K562 (cell line): Measurements from ENCODE around the gene PLEKHM2. TPM values are rescaled to one million over a fixed set of nuclear protein-coding genes. Genes with fewer than 3 reads are reported as not detected.

ENCODE experiments used
- ATAC-seq: fragments of 200-7000 bp; cut with Tn5 transposase; 3 replicates; pipeline ENCODE4 v1.9.1; 2020; ENCODE audit warnings: moderate library complexity
- BruUV-seq: library from RNA; stranded (reverse); fragments of 400-500 nt; replicated peaks from 2 replicates; lab custom pipeline; 2021; lab: Mats Ljungman, UMichigan
- CTCF ChIA-PET: fragments of 300-600 bp; formaldehyde crosslinking; extraction: SDS; loops from one replicate; lab custom pipeline; 2021; ENCODE audit warnings: low intra/inter-chr PET ratio; lab: Yijun Ruan, JAX
- POLR2A ChIA-PET: fragments of 300-600, 350-650 bp; sonication (Branson Sonifier 250); formaldehyde crosslinking; extraction: SDS; loops from one replicate; lab custom pipeline; 2021; ENCODE audit warnings: antibody characterized with exemption, inconsistent platforms; lab: Yijun Ruan, JAX
- DNase-seq, 4 experiments: peaks; one replicate each; pipeline versions ENCODE4 v3.0.0 to v3.0.0-alpha.2; 2011 to 2018; ENCODE audit warnings: low spot score in 3 of 4, mixed read lengths in 3 of 4; ENCODE audit errors: extremely low read depth in 1 of 4
- FAIRE-seq: peaks from 2 replicates; lab custom pipeline; 2011; peaks lifted over from hg19 to GRCh38; lab: Jason Lieb, UNC
- H2AFZ ChIP-seq: 2 replicates; pipeline ENCODE4 v1.6.0; 2011; ENCODE audit warnings: low read depth, low read length, control low read depth, inconsistent platforms
- H3K27ac ChIP-seq: fragments of 200-600 bp; 3 replicates; pipeline ENCODE4 v1.8.0; 2011; ENCODE audit warnings: low read depth, mild to moderate bottlenecking, control low read depth, inconsistent platforms, low read length, moderate library complexity, mixed read lengths; ENCODE audit errors: extremely low read depth
- H3K27me3 ChIP-seq, 2 experiments: fragments of 300-600 bp in 1 of 2; 2 replicates in 1 of 2; 3 replicates in 1 of 2; pipeline versions ENCODE4 v1.6.0 to v1.8.0; 2011; ENCODE audit warnings: inconsistent platforms in 2 of 2, low read length in 2 of 2, mild to moderate bottlenecking in 1 of 2, mixed read lengths in 1 of 2, moderate library complexity in 1 of 2; ENCODE audit not compliant: control insufficient read depth in 2 of 2, insufficient read depth in 2 of 2
- H3K36me3 ChIP-seq: fragments of 300-600 bp; 3 replicates; pipeline ENCODE4 v1.8.0; 2011; ENCODE audit warnings: mild to moderate bottlenecking, low read length, inconsistent platforms; ENCODE audit not compliant: control insufficient read depth, insufficient read depth
- H3K4me1 ChIP-seq, 2 experiments: fragments of 200-600 bp in 1 of 2; replicated peaks in 1 of 2; 2 replicates in 1 of 2; 3 replicates in 1 of 2; pipeline versions ENCODE4 v1.5.1 to v1.8.0; 2011; ENCODE audit warnings: inconsistent platforms in 2 of 2, low read length in 2 of 2, mild to moderate bottlenecking in 1 of 2, mixed read lengths in 1 of 2, moderate library complexity in 1 of 2; ENCODE audit not compliant: control insufficient read depth in 2 of 2, insufficient read depth in 2 of 2
- H3K4me2 ChIP-seq: 2 replicates; pipeline ENCODE4 v1.6.1; 2011; ENCODE audit warnings: low read length, control low read depth, inconsistent platforms, mixed read lengths; ENCODE audit not compliant: insufficient read depth
- H3K4me3 ChIP-seq: fragments of 200-600 bp; sonication (generic), shearing (Covaris generic); 2 replicates; pipeline ENCODE4 v1.5.1; 2016; ENCODE audit warnings: control low read depth, inconsistent platforms
- H3K79me2 ChIP-seq: fragments of 200-600 bp; 3 replicates; pipeline ENCODE4 v1.8.0; 2011; ENCODE audit warnings: low read length, inconsistent platforms; ENCODE audit not compliant: control insufficient read depth, insufficient read depth
- H3K9ac ChIP-seq, 2 experiments: 2 replicates each; pipeline versions ENCODE4 v1.6.0 to v1.6.1; 2011; ENCODE audit warnings: low read depth in 2 of 2, low read length in 2 of 2, control low read depth in 1 of 2, inconsistent platforms in 1 of 2, mild to moderate bottlenecking in 1 of 2, mixed read lengths in 1 of 2; ENCODE audit not compliant: insufficient read depth in 1 of 2
- H3K9me1 ChIP-seq: one replicate; pipeline ENCODE4 v1.6.0; 2011; ENCODE audit warnings: inconsistent platforms, mild to moderate bottlenecking, low read length, moderate library complexity; ENCODE audit not compliant: control insufficient read depth, insufficient read depth
- H3K9me3 ChIP-seq: replicated peaks from 2 replicates; pipeline ENCODE4 v1.5.1; 2011; ENCODE audit warnings: low read depth, low read length, inconsistent platforms; ENCODE audit not compliant: control insufficient read depth, insufficient read depth
- H4K20me1 ChIP-seq: replicated peaks from 2 replicates; pipeline ENCODE4 v1.6.1; 2011; ENCODE audit warnings: low read length, inconsistent platforms, mixed read lengths; ENCODE audit not compliant: control insufficient read depth, insufficient read depth
- ATF4 ChIP-seq: fragments of 450-650 bp; formaldehyde crosslinking; IDR thresholded peaks from 2 replicates; pipeline ENCODE4 v1.4.0; 2022; ENCODE audit warnings: mild to moderate bottlenecking, moderate library complexity
- COPS2 ChIP-seq: fragments of 450-650 bp; conservative IDR thresholded peaks from 2 replicates; pipeline ENCODE4 v1.6.1; 2016; ENCODE audit warnings: mild to moderate bottlenecking, moderate library complexity
- DNMT1 ChIP-seq: fragments of 450-650 bp; IDR thresholded peaks from 2 replicates; pipeline ENCODE4 v1.6.1; 2016; ENCODE audit warnings: antibody characterized with exemption, mild to moderate bottlenecking
- FOXK1 ChIP-seq: sonication (generic); formaldehyde crosslinking; IDR thresholded peaks from 2 replicates; pipeline ENCODE4 v1.8.0; 2022; ENCODE audit warnings: missing genetic modification reagents, mild to moderate bottlenecking, borderline replicate concordance
- HNRNPL ChIP-seq: fragments of 200-400 bp; formaldehyde crosslinking; IDR thresholded peaks from 2 replicates; pipeline ENCODE4 v1.6.1; 2017; ENCODE audit warnings: low read depth, mild to moderate bottlenecking, low read length
- NFRKB ChIP-seq: fragments of 450-650 bp; IDR thresholded peaks from 2 replicates; pipeline ENCODE4 v1.6.1; 2016; ENCODE audit warnings: low read depth
- POLR2H ChIP-seq: IDR thresholded peaks from 2 replicates; pipeline ENCODE4 v1.6.1; 2016; ENCODE audit warnings: missing genetic modification characterization, low read depth, mild to moderate bottlenecking, control low read depth, missing compliant biosample characterization, moderate library complexity
- PPARD ChIP-seq: fragments of 250-450 bp; sonication (Bioruptor Pico); IDR thresholded peaks from 2 replicates; pipeline ENCODE4 v1.8.0; 2022; ENCODE audit warnings: inconsistent platforms, mild to moderate bottlenecking, moderate library complexity
- RBBP5 ChIP-seq: fragments of 200-600 bp; sonication (generic); IDR thresholded peaks from 2 replicates; pipeline ENCODE4 v1.6.1; 2012; ENCODE audit warnings: borderline replicate concordance, mild to moderate bottlenecking, low read length, control low read depth, inconsistent platforms; ENCODE audit not compliant: insufficient read depth, poor library complexity, severe bottlenecking
- RBM39 ChIP-seq: fragments of 200-400 bp; formaldehyde crosslinking; optimal IDR thresholded peaks from 2 replicates; pipeline ENCODE3; 2018; ENCODE audit warnings: low read depth, low read length
- SIN3B ChIP-seq: fragments of 450-650 bp; IDR thresholded peaks from 2 replicates; pipeline ENCODE4 v1.6.1; 2017; ENCODE audit warnings: low read depth, mild to moderate bottlenecking, moderate library complexity
- SMARCE1 ChIP-seq: fragments of 450-650 bp; IDR thresholded peaks from 2 replicates; pipeline ENCODE4 v1.7.1; 2016; ENCODE audit warnings: mild to moderate bottlenecking
- TAF7 ChIP-seq: fragments of 450-650 bp; IDR thresholded peaks from 2 replicates; pipeline ENCODE4 v1.6.1; 2016; ENCODE audit warnings: missing genetic modification characterization, missing compliant biosample characterization
- UBTF ChIP-seq, 2 experiments: IDR thresholded peaks; 2 replicates each; pipeline ENCODE4 v1.6.1; 2012; ENCODE audit warnings: improper control_type of control experiment in 2 of 2, low read depth in 2 of 2, low read length in 2 of 2, borderline replicate concordance in 1 of 2
- ZNF280B ChIP-seq: fragments of 250-450 bp; sonication (Bioruptor Pico); IDR thresholded peaks from 2 replicates; pipeline ENCODE4 v1.5.1; 2021; ENCODE audit warnings: mild to moderate bottlenecking
- ZNF586 ChIP-seq: fragments of 450-650 bp; formaldehyde crosslinking; conservative IDR thresholded peaks from 2 replicates; pipeline ENCODE4 v1.4.0; 2020; ENCODE audit warnings: mild to moderate bottlenecking, moderate library complexity
- ZNF76 ChIP-seq: fragments of 250-450 bp; sonication (Bioruptor Pico); IDR thresholded peaks from 2 replicates; pipeline ENCODE4 v1.4.0; 2020; ENCODE audit warnings: mild to moderate bottlenecking, moderate library complexity, borderline replicate concordance
- WGBS: fragments of 100-300 bp; shearing (Covaris generic); methylation state at CpG from one replicate; pipeline ENCODE4 v1.1.6; 2016; ENCODE audit warnings: low coverage, mixed read lengths; ENCODE audit not compliant: insufficient coverage; ENCODE audit errors: missing lambda C conversion rate; 5-methylcytosine and 5-hydroxymethylcytosine counted together
- in situ Hi-C: fragments of 300-500 bp; cut with MboI; formaldehyde crosslinking; loops from 4 replicates; pipeline ENCODE4 v1.15.0; 2018; ENCODE audit warnings: inconsistent platforms, mixed read lengths
- intact Hi-C: fragments of 100-400 bp; cut with micrococcal nuclease; formaldehyde crosslinking; loops from 2 replicates; pipeline ENCODE4 v1.14.2; 2022
- polyA plus RNA-seq, 8 experiments: library from polyadenylated mRNA; depleted of rRNA in 4 of 8; stranded (reverse) in 5 of 8; unstranded in 3 of 8; fragments of >200 nt; fragmentation: Nextera tagmentation in 2 of 8; fragmentation: Illumina TruSeq in 1 of 8; extraction: Ambion mirVana in 2 of 8; extraction: Trizol in 1 of 8; gene quantifications; 2 replicates each; pipeline versions ENCODE4 v1.2.1 to v1.2.3, GENCODE V29; 2011 to 2014; ENCODE audit warnings: inconsistent platforms in 1 of 8, missing spikeins in 1 of 8
- total RNA-seq, 7 experiments: library from RNA; depleted of rRNA in 6 of 7; stranded (reverse); fragments of >200 nt in 6 of 7; fragmentation: Illumina TruSeq in 2 of 7; extraction: Trizol in 2 of 7; gene quantifications; 2 replicates each; pipeline versions ENCODE4 v1.2.1 to v1.2.3, GENCODE V29; 2011 to 2021; ENCODE audit warnings: low replicate concordance in 1 of 7

PLEKHM2 gene
- total and polyA plus RNA-seq, 9 of the 15 experiments (the other 6 are each of a cell fraction or from before 2014, with no cell fraction given), result 0.27 to 63.7 (median 33.2) TPM

- no TSS peak for BruUV-seq
- H3K27me3 ChIP-seq, result no peaks in the 10 kb centered on the region
- H3K9me3 ChIP-seq, result no peaks in the 10 kb centered on the region
- no peaks in the 10 kb centered on the region for H3K9me1 ChIP-seq
- H3K4me2 ChIP-seq, result no peak overlapping the region
- peak overlapping the region in 1 of 2 experiments; percentile 24; a peak in 1 of 4 replicates for H3K9ac ChIP-seq
- H3K4me1 ChIP-seq, result peaks cover 0 to 11% of the 10 kb centered on the region in 2 experiments; a peak in 2 of 5 replicates
- POLR2A ChIA-PET, result interaction anchor here (0.9 to 1.1 kb wide), 2 partner anchors 9 to 36 kb away, joined by 3 to 5 read pairs; no protein-coding TSS in a partner anchor
- no peak for ATAC-seq
- H3K4me3 ChIP-seq, result no peak overlapping the region
- H4K20me1 ChIP-seq, result peaks cover 7% of the 10 kb centered on the region
- no peak for DNase-seq
- H3K27ac ChIP-seq, result no peak overlapping the region
- in situ Hi-C loops, result no loop called here
- H3K36me3 ChIP-seq, result peaks cover 24% of the 10 kb centered on the region; the same call in 2 of the 3 replicates
- peaks cover 60% of the 10 kb centered on the region for H3K79me2 ChIP-seq
- CTCF ChIA-PET, result no interaction called here
- TF ChIP-seq ZNF280B (CRISPR knock-in tag), result no peak
- TF ChIP-seq UBTF (IDR thresholded peaks at IDR 0.05; ENCODE audit: borderline replicate concordance in 1 of 2, low read depth in 2 of 2, low read length in 2 of 2), result no peak
- no peak for TF ChIP-seq TAF7
- no peak for TF ChIP-seq SMARCE1
- no peak for TF ChIP-seq FOXK1
- TF ChIP-seq ZNF76 (CRISPR knock-in tag), result no peak
- no peak for TF ChIP-seq NFRKB
- TF ChIP-seq ATF4 (CRISPR knock-in tag), result no peak
- no peak for TF ChIP-seq RBM39
- TF ChIP-seq COPS2, result no peak
- TF ChIP-seq RBBP5, result no peak
- TF ChIP-seq HNRNPL, result no peak
- no peak for TF ChIP-seq DNMT1
- no peak for TF ChIP-seq POLR2H
- no peak for TF ChIP-seq SIN3B
- no peak for TF ChIP-seq PPARD
- no peak for TF ChIP-seq ZNF586 (CRISPR knock-in tag)
- 94% methylated on average over 17 of the region's 17 CpGs for WGBS
- intact Hi-C loops, result no loop called here
- no peak overlapping the region for H2AFZ ChIP-seq
- FAIRE-seq, result no peak
These were observed 20.5 kb downstream of the PLEKHM2 start for GRCh38 chr1:15704526-15705183.
